ENCODE measurements around the gene ARHGDIB.

The ARHGDIB gene

GRCh38 chr12:14961466-14962152 is at the start of gene ARHGDIB:
ARHGDIB (minus strand) TSS chr12:14961601; CDS start chr12:14950712, 10,889 bp downstream.
- TF ChIP-seq FOXM1 (IDR thresholded peaks at IDR 0.05; ENCODE audit: borderline replicate concordance, low read depth) (no peak), TCF12 (IDR thresholded peaks at IDR 0.05; ENCODE audit: low read depth) (no peak), TEAD4 (IDR thresholded peaks at IDR 0.05) (no peak), CREB1 (IDR thresholded peaks at IDR 0.05; ENCODE audit: low read depth) (no peak), CEBPB (IDR thresholded peaks at IDR 0.05) (no peak), TAF1 (IDR thresholded peaks at IDR 0.05; ENCODE audit: low read depth) (no peak), NFIC (IDR thresholded peaks at IDR 0.05) (no peak), MAX (IDR thresholded peaks at IDR 0.05) (no peak), ZBTB7A (IDR thresholded peaks at IDR 0.05; ENCODE audit: low read depth) (no peak), EP300 (IDR thresholded peaks at IDR 0.05; ENCODE audit: borderline replicate concordance) (no peak), RAD21 (IDR thresholded peaks at IDR 0.05; ENCODE audit: low read depth) (no peak), EGR1 (IDR thresholded peaks at IDR 0.05) (no peak)
- TF ChIP-seq, protein P1, sequence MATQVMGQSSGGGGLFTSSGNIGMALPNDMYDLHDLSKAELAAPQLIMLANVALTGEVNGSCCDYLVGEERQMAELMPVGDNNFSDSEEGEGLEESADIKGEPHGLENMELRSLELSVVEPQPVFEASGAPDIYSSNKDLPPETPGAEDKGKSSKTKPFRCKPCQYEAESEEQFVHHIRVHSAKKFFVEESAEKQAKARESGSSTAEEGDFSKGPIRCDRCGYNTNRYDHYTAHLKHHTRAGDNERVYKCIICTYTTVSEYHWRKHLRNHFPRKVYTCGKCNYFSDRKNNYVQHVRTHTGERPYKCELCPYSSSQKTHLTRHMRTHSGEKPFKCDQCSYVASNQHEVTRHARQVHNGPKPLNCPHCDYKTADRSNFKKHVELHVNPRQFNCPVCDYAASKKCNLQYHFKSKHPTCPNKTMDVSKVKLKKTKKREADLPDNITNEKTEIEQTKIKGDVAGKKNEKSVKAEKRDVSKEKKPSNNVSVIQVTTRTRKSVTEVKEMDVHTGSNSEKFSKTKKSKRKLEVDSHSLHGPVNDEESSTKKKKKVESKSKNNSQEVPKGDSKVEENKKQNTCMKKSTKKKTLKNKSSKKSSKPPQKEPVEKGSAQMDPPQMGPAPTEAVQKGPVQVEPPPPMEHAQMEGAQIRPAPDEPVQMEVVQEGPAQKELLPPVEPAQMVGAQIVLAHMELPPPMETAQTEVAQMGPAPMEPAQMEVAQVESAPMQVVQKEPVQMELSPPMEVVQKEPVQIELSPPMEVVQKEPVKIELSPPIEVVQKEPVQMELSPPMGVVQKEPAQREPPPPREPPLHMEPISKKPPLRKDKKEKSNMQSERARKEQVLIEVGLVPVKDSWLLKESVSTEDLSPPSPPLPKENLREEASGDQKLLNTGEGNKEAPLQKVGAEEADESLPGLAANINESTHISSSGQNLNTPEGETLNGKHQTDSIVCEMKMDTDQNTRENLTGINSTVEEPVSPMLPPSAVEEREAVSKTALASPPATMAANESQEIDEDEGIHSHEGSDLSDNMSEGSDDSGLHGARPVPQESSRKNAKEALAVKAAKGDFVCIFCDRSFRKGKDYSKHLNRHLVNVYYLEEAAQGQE (IDR thresholded peaks at IDR 0.05; ENCODE audit: low read depth) = no peak

GRCh38 chr12:15011162-15011561 is 49.8 kb upstream of the ARHGDIB start:
- TF ChIP-seq USF1 (IDR thresholded peaks at IDR 0.05) = no peak
- TF ChIP-seq MAX (IDR thresholded peaks at IDR 0.05) = no peak
- no peak for TF ChIP-seq CEBPB (IDR thresholded peaks at IDR 0.05)
- TF ChIP-seq CREB1 (IDR thresholded peaks at IDR 0.05; ENCODE audit: low read depth) = no peak
- TF ChIP-seq, protein P1 (IDR thresholded peaks at IDR 0.05; ENCODE audit: low read depth) = no peak
- TF ChIP-seq NFIC (IDR thresholded peaks at IDR 0.05) = no peak
- TF ChIP-seq YY1 (IDR thresholded peaks at IDR 0.05; ENCODE audit: low read depth) = no peak
- TF ChIP-seq RAD21 (IDR thresholded peaks at IDR 0.05; ENCODE audit: low read depth) = no peak
- no peak for TF ChIP-seq FOXM1 (IDR thresholded peaks at IDR 0.05; ENCODE audit: borderline replicate concordance, low read depth)
- no peak for TF ChIP-seq TCF12 (IDR thresholded peaks at IDR 0.05; ENCODE audit: low read depth)
- TF ChIP-seq EGR1 (IDR thresholded peaks at IDR 0.05) = no peak

DNA sequence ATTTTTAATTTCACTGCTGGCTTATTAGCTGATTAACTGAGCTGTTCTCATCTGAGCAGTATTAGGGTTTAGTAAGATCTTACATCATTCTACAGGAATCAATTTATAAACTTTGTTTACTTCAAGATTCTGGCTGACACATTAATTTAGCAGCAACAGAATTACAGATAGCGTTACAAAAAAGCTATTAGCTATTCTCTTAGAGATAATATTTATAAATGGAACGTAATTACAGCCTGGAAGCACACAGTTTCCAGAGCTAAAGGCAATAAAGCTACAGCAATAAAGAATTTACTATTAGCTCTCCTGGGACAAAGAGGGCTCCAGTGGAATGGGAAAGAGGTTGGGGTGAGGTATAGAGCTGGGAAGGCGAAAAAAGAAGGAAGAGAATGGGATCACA is 46.1 kb upstream of the ARHGDIB start:
- TF ChIP-seq EP300 (IDR thresholded peaks at IDR 0.05; ENCODE audit: borderline replicate concordance) (no peak), TEAD4 (IDR thresholded peaks at IDR 0.05) (no peak), YY1 (IDR thresholded peaks at IDR 0.05; ENCODE audit: low read depth) (no peak), EGR1 (IDR thresholded peaks at IDR 0.05) (no peak), MAX (IDR thresholded peaks at IDR 0.05) (no peak), CEBPB (IDR thresholded peaks at IDR 0.05) (no peak), RAD21 (IDR thresholded peaks at IDR 0.05; ENCODE audit: low read depth) (no peak), CREB1 (IDR thresholded peaks at IDR 0.05; ENCODE audit: low read depth) (no peak), FOXM1 (IDR thresholded peaks at IDR 0.05; ENCODE audit: borderline replicate concordance, low read depth) (no peak), NFIC (IDR thresholded peaks at IDR 0.05) (no peak), ZBTB7A (IDR thresholded peaks at IDR 0.05; ENCODE audit: low read depth) (no peak), TCF12 (IDR thresholded peaks at IDR 0.05; ENCODE audit: low read depth) (no peak), TAF1 (IDR thresholded peaks at IDR 0.05; ENCODE audit: low read depth) (no peak), USF1 (IDR thresholded peaks at IDR 0.05) (no peak)
- TF ChIP-seq, protein P1 (IDR thresholded peaks at IDR 0.05; ENCODE audit: low read depth) = no peak

DNA sequence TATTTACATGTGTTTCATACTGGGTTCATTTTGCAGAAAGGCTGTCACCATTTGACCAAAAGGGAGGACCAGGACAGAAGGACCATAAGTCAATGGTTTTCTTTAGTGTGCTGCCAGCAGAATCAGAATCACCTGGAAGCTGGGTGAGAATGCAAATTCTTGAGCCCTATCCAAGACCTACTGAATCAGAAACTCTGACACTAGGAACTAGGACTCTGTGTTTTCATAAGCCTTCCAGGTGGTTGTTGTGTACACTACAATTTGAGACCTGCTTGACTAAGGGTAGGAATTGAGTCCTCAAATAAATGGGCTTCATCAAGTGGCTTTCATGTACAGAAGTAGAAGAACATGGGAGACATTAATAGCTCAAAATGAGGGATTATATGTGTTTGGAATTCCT is 43.7 kb upstream of the ARHGDIB start:
- TF ChIP-seq TEAD4 (IDR thresholded peaks at IDR 0.05) (no peak), TAF1 (IDR thresholded peaks at IDR 0.05; ENCODE audit: low read depth) (no peak), FOXM1 (IDR thresholded peaks at IDR 0.05; ENCODE audit: borderline replicate concordance, low read depth) (no peak), TCF12 (IDR thresholded peaks at IDR 0.05; ENCODE audit: low read depth) (no peak), EP300 (IDR thresholded peaks at IDR 0.05; ENCODE audit: borderline replicate concordance) (no peak)
- TF ChIP-seq, protein P1 (IDR thresholded peaks at IDR 0.05; ENCODE audit: low read depth) = no peak

All from Ishikawa (cell line).